Esophagus squamous epithelium (tissue), 5 donors: ENCODE data around the gene NCKAP5. TPM values are rescaled to one million over a fixed set of nuclear protein-coding genes. Genes with fewer than 3 reads are reported as not detected.
"Not testable (repeated sequence)": the region's sequence is repeated elsewhere in the genome, so short reads cannot be mapped to it uniquely, and the experiment has no call there.

Experiments used
- DNase-seq: peaks from one replicate; lab custom pipeline; 2025; lab: John Stamatoyannopoulos, UW
- H3K27ac ChIP-seq, 4 donors: fragments of 200-600 bp; sonication (generic); one replicate each; pipeline ENCODE4 v1.5.1; 2016 to 2019; ENCODE audit warnings: mild to moderate bottlenecking in 1 of 4
- H3K27me3 ChIP-seq, 4 donors: fragments of 200-600 bp; sonication (generic); 1 replicate in 3 of 4; 2 replicates in 1 of 4; pipeline versions ENCODE4 v1.5.1 to v1.6.0; 2017 to 2021; ENCODE audit warnings: antibody characterized with exemption in 1 of 4
- H3K36me3 ChIP-seq, 3 donors: fragments of 200-600 bp; sonication (generic); one replicate each; pipeline ENCODE4 v1.5.1; 2016 to 2019
- H3K4me1 ChIP-seq, 3 donors: fragments of 200-600 bp; sonication (generic); one replicate each; pipeline ENCODE4 v1.5.1; 2017 to 2019
- H3K4me3 ChIP-seq, 4 donors: fragments of 200-600 bp; sonication (generic); 1 replicate in 3 of 4; 2 replicates in 1 of 4; pipeline ENCODE4 v1.5.1; 2016 to 2019; ENCODE audit warnings: mild to moderate bottlenecking in 2 of 4, moderate library complexity in 1 of 4
- H3K9me3 ChIP-seq, 3 donors: fragments of 200-600 bp; sonication (generic); one replicate each; pipeline ENCODE4 v1.5.1; 2016 to 2019
- CTCF ChIP-seq, 6 experiments: fragments of 450-650 bp in 4 of 6; fragments of 200-600 bp in 2 of 6; sonication (generic) in 2 of 6; IDR thresholded peaks; one replicate each; pipeline ENCODE4 v1.5.1; 2016 to 2019; ENCODE audit warnings: antibody characterized with exemption in 6 of 6, mild to moderate bottlenecking in 4 of 6, moderate library complexity in 4 of 6
- POLR2A ChIP-seq, 4 donors: fragments of 450-650 bp; IDR thresholded peaks; one replicate each; pipeline ENCODE4 v1.6.1; 2017; ENCODE audit warnings: antibody characterized with exemption in 4 of 4, mild to moderate bottlenecking in 4 of 4, moderate library complexity in 3 of 4
- WGBS, 2 donors: methylation state at CpG; one replicate each; pipeline ENCODE4 v1.1.5; 2018; 5-methylcytosine and 5-hydroxymethylcytosine counted together
- intact Hi-C: fragments of 100-400 bp; cut with DNase I; formaldehyde crosslinking; loops from one replicate; pipeline ENCODE4 v1.15.0; 2022
- total RNA-seq, 4 donors: library from RNA; depleted of rRNA; stranded (reverse); fragments of >200 nt; gene quantifications; one replicate each; pipeline ENCODE4 v1.1.0, GENCODE V29; 2016
- donor health status: DM: yes; HTN: yes; CAD: no.

The NCKAP5 gene
- total RNA-seq, 4 donors from 2014 or later, result 4.5 to 6.9 (median 5.3) TPM

DNA sequence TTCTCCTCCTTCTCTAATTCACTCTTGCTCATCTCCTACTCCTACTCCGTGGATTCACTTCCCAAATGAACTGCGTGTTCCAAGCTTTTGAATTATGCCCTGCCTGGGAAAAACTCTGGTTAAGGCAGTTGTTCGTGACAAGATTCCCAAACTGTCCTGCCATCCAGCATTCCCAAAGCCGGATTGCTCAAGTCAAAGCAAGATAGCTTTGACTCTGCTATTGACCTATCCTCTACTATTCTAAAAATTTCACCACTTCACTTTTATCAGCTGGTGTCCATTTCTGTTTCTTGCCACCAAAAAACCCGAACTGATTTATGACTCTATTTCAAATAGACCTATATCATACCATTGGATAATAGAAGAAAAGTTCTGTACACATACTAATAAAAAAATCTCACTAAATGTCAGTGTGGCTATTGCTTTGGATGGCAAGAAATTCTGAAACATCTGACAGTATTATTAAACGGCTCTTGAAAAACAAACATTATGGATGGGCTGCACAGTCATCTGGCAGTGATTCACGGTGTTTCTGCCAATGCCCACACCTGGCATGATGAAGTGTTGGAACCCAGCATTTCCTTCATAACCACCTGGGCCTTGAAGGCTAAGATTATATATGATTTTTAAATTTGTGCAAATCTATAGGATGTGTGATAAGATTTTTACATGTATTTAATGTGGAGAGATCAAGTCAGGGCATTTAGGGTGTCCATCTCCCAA, 87.4 kb downstream of the NCKAP5 start:
- TF ChIP-seq CTCF (IDR thresholded peaks at IDR 0.05), result no peak
- no peak for TF ChIP-seq POLR2A (IDR thresholded peaks at IDR 0.05)
- Histone ChIP-seq H3K4me1 (peaks cover 0 to 12% (median 0%) of the 10 kb centered on the region in 3 donors), H3K27me3 (no peaks in the 10 kb centered on the region), H3K9me3 (no peaks in the 10 kb centered on the region), H3K4me3 (no peak overlapping the region), H3K36me3 (no peaks in the 10 kb centered on the region), H3K27ac (no peak overlapping the region)
- DNase-seq, result no peak
- intact Hi-C loops, result no loop called here
- WGBS, 2 donors, result 50 to 63% methylated on average over 7 of the region's 7 CpGs

DNA sequence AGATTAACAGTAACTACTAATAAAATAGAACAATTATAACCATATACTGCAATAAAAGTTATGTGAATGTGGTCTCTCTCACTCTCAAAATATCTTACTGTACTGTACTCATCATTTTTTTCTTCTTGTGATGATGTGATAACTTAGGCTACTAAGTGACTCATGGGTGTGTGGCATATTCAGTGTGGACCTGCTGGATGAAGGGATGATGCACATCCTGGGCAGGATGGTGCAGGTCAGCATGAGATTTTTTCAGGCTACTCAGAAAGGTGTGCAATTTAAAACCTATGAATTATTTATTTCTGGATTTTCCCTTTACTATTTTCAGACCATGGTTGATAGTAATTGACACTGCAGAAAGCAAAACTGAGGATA, 90.7 kb downstream of the NCKAP5 start:
- no peaks in the 10 kb centered on the region for H3K36me3 ChIP-seq
- peaks cover 0 to 5% (median 0%) of the 10 kb centered on the region in 3 donors for H3K4me1 ChIP-seq
- H3K9me3 ChIP-seq, result no peaks in the 10 kb centered on the region
- intact Hi-C loops, result no loop called here
- H3K27me3 ChIP-seq, result no peaks in the 10 kb centered on the region
- no peak overlapping the region for H3K4me3 ChIP-seq
- no peak overlapping the region for H3K27ac ChIP-seq
- TF ChIP-seq CTCF (IDR thresholded peaks at IDR 0.05) (no peak), POLR2A (IDR thresholded peaks at IDR 0.05) (no peak)
- no peak for DNase-seq

DNA sequence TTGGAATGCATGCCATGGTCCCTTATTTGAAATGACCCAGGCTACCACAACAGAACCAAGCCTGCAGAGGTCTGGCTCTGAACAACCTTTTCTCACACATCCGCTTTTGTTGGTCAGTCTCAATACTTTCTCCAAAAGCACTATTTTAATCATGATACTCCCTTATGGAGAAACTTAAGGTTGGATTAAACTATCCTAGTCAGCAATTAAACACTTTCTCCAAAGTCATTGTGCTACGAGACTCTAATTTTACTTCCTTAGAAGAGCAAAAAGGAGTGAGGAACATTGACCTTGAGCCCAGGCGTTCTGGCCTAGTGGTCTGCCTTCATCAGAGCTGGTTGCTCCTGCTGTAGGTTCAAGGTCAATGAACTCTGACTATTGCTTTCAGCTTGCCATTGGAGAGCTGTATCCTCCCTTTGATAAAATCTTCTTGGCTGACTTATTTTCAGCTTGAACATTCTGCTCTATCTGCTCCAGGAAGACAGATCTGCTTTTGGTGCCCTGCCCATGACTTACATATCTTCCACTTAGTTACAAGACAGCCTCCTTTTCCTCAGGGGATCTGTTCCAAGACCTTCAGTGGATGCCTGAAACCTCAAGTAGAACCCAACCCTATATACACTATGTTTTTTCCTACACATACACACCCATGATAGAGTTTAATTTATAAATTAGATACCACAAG, 91.2 kb downstream of the NCKAP5 start:
- 83 to 92% methylated on average over 3 of the region's 3 CpGs for WGBS, 2 donors
- H3K9me3 ChIP-seq, result no peaks in the 10 kb centered on the region
- no peak for DNase-seq
- H3K4me3 ChIP-seq, result no peak overlapping the region
- TF ChIP-seq CTCF (IDR thresholded peaks at IDR 0.05) (no peak), POLR2A (IDR thresholded peaks at IDR 0.05) (no peak)
- intact Hi-C loops, result no loop called here
- peaks cover 0 to 5% (median 0%) of the 10 kb centered on the region in 3 donors for H3K4me1 ChIP-seq
- no peak overlapping the region for H3K27ac ChIP-seq
- no peaks in the 10 kb centered on the region for H3K36me3 ChIP-seq
- H3K27me3 ChIP-seq, result no peaks in the 10 kb centered on the region

DNA sequence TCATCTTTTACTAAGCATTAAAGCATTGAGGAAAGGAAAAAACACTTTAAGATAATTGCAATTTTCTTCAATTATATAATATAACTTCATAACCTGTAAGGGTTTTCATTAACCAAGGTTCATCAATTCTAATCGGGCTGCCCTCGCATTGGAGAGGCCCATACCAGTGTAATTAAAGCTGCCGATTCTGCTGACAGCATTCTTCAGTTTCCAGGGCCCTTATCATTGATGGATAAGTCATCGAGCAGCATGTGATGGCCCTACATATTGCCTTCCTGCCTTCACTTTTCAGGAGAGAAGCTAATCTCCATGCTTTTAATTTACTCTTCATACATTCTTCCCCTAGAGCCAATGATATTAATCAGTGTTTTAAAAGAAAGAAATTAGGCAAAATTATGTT, 92.0 kb downstream of the NCKAP5 start:
- TF ChIP-seq CTCF (IDR thresholded peaks at IDR 0.05), result no peak
- no peak for TF ChIP-seq POLR2A (IDR thresholded peaks at IDR 0.05)

GRCh38 chr2:133475610-133476009, 92.7 kb downstream of the NCKAP5 start:
- intact Hi-C loops, result no loop called here
- no peaks in the 10 kb centered on the region for H3K27me3 ChIP-seq

More for the DNA sequence above, 92.0 kb downstream of the NCKAP5 start:
- Histone ChIP-seq H3K36me3 (no peaks in the 10 kb centered on the region), H3K27ac (no peak overlapping the region), H3K4me1 (peaks cover 0 to 4% (median 0%) of the 10 kb centered on the region in 3 donors), H3K4me3 (no peak overlapping the region), H3K27me3 (no peaks in the 10 kb centered on the region), H3K9me3 (no peaks in the 10 kb centered on the region)
- DNase-seq, result no peak
- 74 to 87% methylated on average over 4 of the region's 4 CpGs for WGBS, 2 donors
- intact Hi-C loops, result no loop called here

GRCh38 chr2:133470446-133470845, 97.8 kb downstream of the NCKAP5 start:
- DNase-seq, H3K4me3 ChIP-seq, H3K4me1 ChIP-seq, H3K27me3 ChIP-seq, H3K27ac ChIP-seq, H3K36me3 ChIP-seq, intact Hi-C loops, H3K9me3 ChIP-seq: not testable (repeated sequence)
- WGBS, 2 donors, result 80 to 94% methylated on average over 1 to 6 of the region's 13 CpGs

More at GRCh38 chr2:133475610-133476009, 92.7 kb downstream of the NCKAP5 start:
- Histone ChIP-seq H3K4me3 (no peak overlapping the region), H3K27ac (no peak overlapping the region), H3K36me3 (no peaks in the 10 kb centered on the region), H3K4me1 (no peaks in the 10 kb centered on the region), H3K9me3 (no peaks in the 10 kb centered on the region)
- DNase-seq, result no peak
- TF ChIP-seq POLR2A (IDR thresholded peaks at IDR 0.05) (no peak), CTCF (IDR thresholded peaks at IDR 0.05) (no peak)
